Measurements from ENCODE around the gene THBS2. TPM values are rescaled to one million over a fixed set of nuclear protein-coding genes. Genes with fewer than 3 reads are reported as not detected.
A peak's percentile ranks its signal among the peaks of the same experiment; 100 is the strongest.

The THBS2 gene
- polyA plus RNA-seq, 4 donors, result 0.45 to 7.9 (median 2.8) TPM

DNA sequence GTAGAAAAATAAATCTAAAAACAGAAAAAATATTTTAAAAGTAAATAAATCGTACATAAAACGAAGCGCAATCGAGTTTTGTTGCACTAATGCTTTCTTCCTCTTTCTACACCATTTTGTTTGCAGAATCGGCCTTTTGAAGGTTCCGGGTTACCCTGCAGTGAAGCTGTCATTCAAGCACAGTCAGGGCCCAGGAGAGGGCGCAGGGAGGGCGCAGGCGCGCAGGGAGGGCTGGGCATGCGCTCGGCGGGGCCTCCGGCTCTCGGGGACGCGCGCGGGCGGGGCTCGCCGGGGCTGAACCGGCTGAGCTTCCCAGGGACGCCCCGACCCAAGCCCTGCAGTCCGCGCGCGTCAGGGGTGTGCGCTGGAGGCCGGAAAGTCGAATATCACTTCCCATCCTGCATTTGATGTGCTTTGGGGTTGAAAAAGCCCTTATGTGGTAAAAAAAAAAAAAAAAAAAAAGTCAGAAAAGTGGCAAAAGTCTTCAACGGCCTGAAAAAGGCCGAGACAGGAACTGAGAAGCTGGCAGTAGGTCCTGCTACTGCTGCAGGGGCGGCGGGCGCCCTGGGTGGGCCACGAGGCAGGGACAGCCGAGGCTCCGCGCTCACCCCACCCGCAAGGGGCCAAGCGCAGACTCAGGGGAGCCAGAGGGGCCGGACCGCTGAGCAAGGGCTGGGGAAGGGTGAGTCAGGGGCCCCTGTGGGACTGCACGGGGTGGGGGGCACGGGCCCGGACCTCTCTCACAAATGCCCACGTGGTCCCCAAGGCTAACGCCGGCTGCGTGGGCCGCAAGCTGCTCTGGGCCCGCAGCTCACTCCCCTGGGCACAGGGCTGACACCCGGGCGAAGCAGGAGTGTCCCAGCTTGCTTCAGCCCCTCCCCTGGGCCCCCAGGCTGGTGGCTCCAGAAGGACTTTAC, 40.5 kb downstream of the THBS2 start:
- Histone ChIP-seq H3K9me3 (ENCODE audit: control insufficient read depth in 2 of 2, insufficient read depth in 1 of 2, low read depth in 1 of 2, low read length in 1 of 2) (no peaks in the 10 kb centered on the region), H3K27ac (ENCODE audit: low read depth in 1 of 3, low read length in 2 of 3) (peak overlapping the region; percentile 21 to 93 (median 33)), H3K4me1 (ENCODE audit: control insufficient read depth in 3 of 3, insufficient read depth in 2 of 3, low read depth in 1 of 3, low read length in 2 of 3) (peaks cover 0 to 3% (median 0%) of the 10 kb centered on the region in 3 donors), H3K27me3 (ENCODE audit: control insufficient read depth in 3 of 3, insufficient read depth in 3 of 3, low read length in 3 of 3) (no peaks in the 10 kb centered on the region), H3K36me3 (ENCODE audit: control insufficient read depth in 3 of 3, insufficient read depth in 2 of 3, low read depth in 1 of 3, low read length in 3 of 3) (no peaks in the 10 kb centered on the region), H3K4me3 (ENCODE audit: low read depth in 1 of 3, low read length in 3 of 3) (peak overlapping the region in 2 of 3 donors; percentile 31 to 41)
- 26 to 33% (median 31%) methylated on average over 55 to 56 of the region's 56 CpGs for WGBS, 3 donors
- DNase-seq, result peak; percentile 92 to 95
- FAIRE-seq, result no peak

GRCh38 chr6:169212436-169212835, 41.2 kb downstream of the THBS2 start:
- FAIRE-seq, result no peak
- H3K27me3 ChIP-seq (ENCODE audit: control insufficient read depth in 3 of 3, insufficient read depth in 3 of 3, low read length in 3 of 3), result no peaks in the 10 kb centered on the region
- peaks cover 0 to 3% (median 0%) of the 10 kb centered on the region in 3 donors for H3K4me1 ChIP-seq (ENCODE audit: control insufficient read depth in 3 of 3, insufficient read depth in 2 of 3, low read depth in 1 of 3, low read length in 2 of 3)
- no peak overlapping the region for H3K4me3 ChIP-seq (ENCODE audit: low read depth in 1 of 3, low read length in 3 of 3)
- no peak overlapping the region for H3K27ac ChIP-seq (ENCODE audit: low read depth in 1 of 3, low read length in 2 of 3)
- DNase-seq, result no peak
- H3K36me3 ChIP-seq (ENCODE audit: control insufficient read depth in 3 of 3, insufficient read depth in 2 of 3, low read depth in 1 of 3, low read length in 3 of 3), result no peaks in the 10 kb centered on the region
- H3K9me3 ChIP-seq (ENCODE audit: control insufficient read depth in 2 of 2, insufficient read depth in 1 of 2, low read depth in 1 of 2, low read length in 1 of 2), result no peaks in the 10 kb centered on the region
- WGBS, 3 donors, result 78 to 85% (median 83%) methylated on average over 5 of the region's 5 CpGs

- peaks cover 0 to 3% (median 0%) of the 10 kb centered on the region in 3 donors for H3K4me1 ChIP-seq (ENCODE audit: control insufficient read depth in 3 of 3, insufficient read depth in 2 of 3, low read depth in 1 of 3, low read length in 2 of 3)
- peaks cover 0 to 4% of the 10 kb centered on the region in 2 donors for H3K9me3 ChIP-seq (ENCODE audit: control insufficient read depth in 2 of 2, insufficient read depth in 1 of 2, low read depth in 1 of 2, low read length in 1 of 2)
- no peaks in the 10 kb centered on the region for H3K27me3 ChIP-seq (ENCODE audit: control insufficient read depth in 3 of 3, insufficient read depth in 3 of 3, low read length in 3 of 3)
- DNase-seq (no peak), FAIRE-seq (no peak)
- WGBS, 3 donors, result 67 to 100% (median 97%) methylated on average over 1 of the region's 1 CpG
- no peaks in the 10 kb centered on the region for H3K36me3 ChIP-seq (ENCODE audit: control insufficient read depth in 3 of 3, insufficient read depth in 2 of 3, low read depth in 1 of 3, low read length in 3 of 3)
- H3K27ac ChIP-seq (ENCODE audit: low read depth in 1 of 3, low read length in 2 of 3), result no peak overlapping the region
- H3K4me3 ChIP-seq (ENCODE audit: low read depth in 1 of 3, low read length in 3 of 3), result no peak overlapping the region
Measured at GRCh38 chr6:169211881-169212280, 41.8 kb downstream of the THBS2 start.

- Histone ChIP-seq H3K27ac (ENCODE audit: low read depth in 1 of 3, low read length in 2 of 3) (no peak overlapping the region), H3K36me3 (ENCODE audit: control insufficient read depth in 3 of 3, insufficient read depth in 2 of 3, low read depth in 1 of 3, low read length in 3 of 3) (no peaks in the 10 kb centered on the region), H3K4me3 (ENCODE audit: low read depth in 1 of 3, low read length in 3 of 3) (no peak overlapping the region), H3K4me1 (ENCODE audit: control insufficient read depth in 3 of 3, insufficient read depth in 2 of 3, low read depth in 1 of 3, low read length in 2 of 3) (peaks cover 0 to 3% (median 0%) of the 10 kb centered on the region in 3 donors), H3K27me3 (ENCODE audit: control insufficient read depth in 3 of 3, insufficient read depth in 3 of 3, low read length in 3 of 3) (no peaks in the 10 kb centered on the region), H3K9me3 (ENCODE audit: control insufficient read depth in 2 of 2, insufficient read depth in 1 of 2, low read depth in 1 of 2, low read length in 1 of 2) (peaks cover 0 to 9% of the 10 kb centered on the region in 2 donors)
- DNase-seq (no peak), FAIRE-seq (no peak)
- 95 to 97% (median 96%) methylated on average over 3 of the region's 3 CpGs for WGBS, 3 donors
Measured at GRCh38 chr6:169210611-169211010, 43.0 kb downstream of the THBS2 start.

GRCh38 chr6:169208011-169208410, 45.6 kb downstream of the THBS2 start:
- H3K27ac ChIP-seq (ENCODE audit: low read depth in 1 of 3, low read length in 2 of 3), result no peak overlapping the region
- FAIRE-seq (no peak), DNase-seq (no peak)
- no peak overlapping the region for H3K4me3 ChIP-seq (ENCODE audit: low read depth in 1 of 3, low read length in 3 of 3)
- peaks cover 0 to 13% of the 10 kb centered on the region in 2 donors for H3K9me3 ChIP-seq (ENCODE audit: control insufficient read depth in 2 of 2, insufficient read depth in 1 of 2, low read depth in 1 of 2, low read length in 1 of 2)
- peaks cover 0 to 3% (median 0%) of the 10 kb centered on the region in 3 donors for H3K4me1 ChIP-seq (ENCODE audit: control insufficient read depth in 3 of 3, insufficient read depth in 2 of 3, low read depth in 1 of 3, low read length in 2 of 3)
- H3K27me3 ChIP-seq (ENCODE audit: control insufficient read depth in 3 of 3, insufficient read depth in 3 of 3, low read length in 3 of 3), result no peaks in the 10 kb centered on the region
- H3K36me3 ChIP-seq (ENCODE audit: control insufficient read depth in 3 of 3, insufficient read depth in 2 of 3, low read depth in 1 of 3, low read length in 3 of 3), result no peaks in the 10 kb centered on the region

- Histone ChIP-seq H3K9me3 (ENCODE audit: control insufficient read depth in 2 of 2, insufficient read depth in 1 of 2, low read depth in 1 of 2, low read length in 1 of 2) (peaks cover 0 to 13% of the 10 kb centered on the region in 2 donors), H3K27me3 (ENCODE audit: control insufficient read depth in 3 of 3, insufficient read depth in 3 of 3, low read length in 3 of 3) (no peaks in the 10 kb centered on the region), H3K27ac (ENCODE audit: low read depth in 1 of 3, low read length in 2 of 3) (no peak overlapping the region), H3K36me3 (ENCODE audit: control insufficient read depth in 3 of 3, insufficient read depth in 2 of 3, low read depth in 1 of 3, low read length in 3 of 3) (no peaks in the 10 kb centered on the region), H3K4me1 (ENCODE audit: control insufficient read depth in 3 of 3, insufficient read depth in 2 of 3, low read depth in 1 of 3, low read length in 2 of 3) (peaks cover 0 to 2% (median 0%) of the 10 kb centered on the region in 3 donors), H3K4me3 (ENCODE audit: low read depth in 1 of 3, low read length in 3 of 3) (no peak overlapping the region)
- no peak for FAIRE-seq
- no peak for DNase-seq
Measured at GRCh38 chr6:169207482-169207881, 46.2 kb downstream of the THBS2 start.

- Histone ChIP-seq H3K36me3 (ENCODE audit: control insufficient read depth in 3 of 3, insufficient read depth in 2 of 3, low read depth in 1 of 3, low read length in 3 of 3) (no peaks in the 10 kb centered on the region), H3K4me1 (ENCODE audit: control insufficient read depth in 3 of 3, insufficient read depth in 2 of 3, low read depth in 1 of 3, low read length in 2 of 3) (no peaks in the 10 kb centered on the region), H3K4me3 (ENCODE audit: low read depth in 1 of 3, low read length in 3 of 3) (no peak overlapping the region), H3K27me3 (ENCODE audit: control insufficient read depth in 3 of 3, insufficient read depth in 3 of 3, low read length in 3 of 3) (no peaks in the 10 kb centered on the region), H3K27ac (ENCODE audit: low read depth in 1 of 3, low read length in 2 of 3) (no peak overlapping the region), H3K9me3 (ENCODE audit: control insufficient read depth in 2 of 2, insufficient read depth in 1 of 2, low read depth in 1 of 2, low read length in 1 of 2) (peaks cover 0 to 15% of the 10 kb centered on the region in 2 donors)
- no peak for DNase-seq
- no peak for FAIRE-seq
- 85 to 90% (median 86%) methylated on average over 6 of the region's 6 CpGs for WGBS, 3 donors
Measured at GRCh38 chr6:169205176-169206160, 48.2 kb downstream of the THBS2 start.

DNA sequence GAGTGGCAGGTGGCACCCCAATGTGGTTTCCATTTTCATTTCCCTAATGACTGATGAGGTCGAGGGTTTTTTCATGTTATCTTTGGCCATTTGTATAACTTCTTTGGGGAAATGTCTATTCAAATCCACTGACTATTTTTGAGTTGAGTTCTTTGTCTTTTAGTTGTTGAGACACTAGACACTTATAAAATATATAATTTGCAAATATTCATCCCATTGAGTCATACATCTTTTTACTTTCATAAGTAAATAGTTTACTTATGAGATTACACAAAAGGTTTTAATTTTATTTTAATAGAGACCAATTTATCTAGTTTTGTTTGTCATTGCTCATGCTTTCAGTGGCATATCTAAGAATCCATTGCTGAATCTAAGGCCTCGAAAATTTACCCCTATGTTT, 49.5 kb downstream of the THBS2 start:
- no peaks in the 10 kb centered on the region for H3K36me3 ChIP-seq (ENCODE audit: control insufficient read depth in 3 of 3, insufficient read depth in 2 of 3, low read depth in 1 of 3, low read length in 3 of 3)
- no peak for FAIRE-seq
- DNase-seq, result no peak
- H3K9me3 ChIP-seq (ENCODE audit: control insufficient read depth in 2 of 2, insufficient read depth in 1 of 2, low read depth in 1 of 2, low read length in 1 of 2), result peaks cover 0 to 15% of the 10 kb centered on the region in 2 donors
- no peak overlapping the region for H3K27ac ChIP-seq (ENCODE audit: low read depth in 1 of 3, low read length in 2 of 3)
- 52 to 66% (median 62%) methylated on average over 2 of the region's 2 CpGs for WGBS, 3 donors
- H3K4me3 ChIP-seq (ENCODE audit: low read depth in 1 of 3, low read length in 3 of 3), result no peak overlapping the region
- no peaks in the 10 kb centered on the region for H3K4me1 ChIP-seq (ENCODE audit: control insufficient read depth in 3 of 3, insufficient read depth in 2 of 3, low read depth in 1 of 3, low read length in 2 of 3)
- H3K27me3 ChIP-seq (ENCODE audit: control insufficient read depth in 3 of 3, insufficient read depth in 3 of 3, low read length in 3 of 3), result no peaks in the 10 kb centered on the region

Measured in small intestine (tissue), 7 donors.